ENCODE data around the gene MLLT10.
"Not testable (repeated sequence)": the region's sequence is repeated elsewhere in the genome, so short reads cannot be mapped to it uniquely, and the experiment has no call there.

Gene MLLT10

DNA sequence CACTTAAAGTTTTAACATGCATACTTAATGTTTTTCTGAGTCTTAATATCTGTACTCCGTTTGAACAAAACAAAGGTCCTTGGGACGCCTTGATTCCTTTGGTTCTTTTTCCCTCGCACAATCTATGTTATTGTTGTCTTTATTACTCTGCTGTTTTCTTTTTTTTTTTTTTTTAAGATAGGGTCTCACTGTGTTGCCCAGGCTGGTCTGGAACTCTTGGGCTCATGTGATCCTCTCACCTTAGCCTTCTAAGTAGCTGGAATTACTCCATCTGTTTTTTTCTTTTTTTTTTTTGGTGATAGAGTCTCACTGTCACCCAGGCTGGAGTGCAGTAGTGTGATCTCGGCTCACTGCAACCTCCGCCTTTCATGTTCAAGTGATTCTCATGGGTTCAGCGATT lies 13.2 kb downstream of the MLLT10 start:
- Histone ChIP-seq H3K4me2 (ENCODE audit: low read length, poor library complexity, severe bottlenecking) (no peak overlapping the region), H3K4me3 (ENCODE audit: insufficient read depth in 1 of 2, low read depth in 1 of 2, low read length in 2 of 2) (no peak overlapping the region), H3K36me3 (ENCODE audit: control insufficient read depth in 1 of 2, insufficient read depth in 2 of 2, low read depth in 1 of 2, low read length in 2 of 2) (peaks cover 38 to 85% of the 10 kb centered on the region in 2 experiments), H3K23ac (ENCODE audit: low read length in 2 of 2) (no peak overlapping the region), H3K9me3 (ENCODE audit: control insufficient read depth, low read length) (no peaks in the 10 kb centered on the region), H2AK5ac (ENCODE audit: low read length, severe bottlenecking) (no peak overlapping the region), H4K8ac (ENCODE audit: low read length) (no peak overlapping the region), H2BK15ac (ENCODE audit: low read depth, poor library complexity, severe bottlenecking) (no peak overlapping the region), H3K79me1 (replicated peaks; ENCODE audit: low read length, poor library complexity, severe bottlenecking) (peaks cover 16% of the 10 kb centered on the region), H3K18ac (ENCODE audit: low read depth in 1 of 2, low read length in 2 of 2) (no peak overlapping the region), H3K27ac (ENCODE audit: low read length, poor library complexity, severe bottlenecking) (no peak overlapping the region), H3K14ac (ENCODE audit: low read length in 2 of 2) (no peak overlapping the region), H3K9ac (ENCODE audit: low read length) (no peak overlapping the region), H3K4me1 (ENCODE audit: control insufficient read depth, insufficient read depth, low read depth, low read length) (peaks cover 5% of the 10 kb centered on the region), H2AFZ (ENCODE audit: low read depth, low read length) (no peak overlapping the region), H2BK120ac (ENCODE audit: low read depth, low read length) (no peak overlapping the region), H3K4ac (ENCODE audit: low read depth in 1 of 2, low read length in 2 of 2) (no peak overlapping the region), H4K91ac (ENCODE audit: low read length) (no peak overlapping the region), H3K27me3 (ENCODE audit: control insufficient read depth in 1 of 2, insufficient read depth in 1 of 2, low read length in 2 of 2) (no peaks in the 10 kb centered on the region), H2BK5ac (ENCODE audit: low read depth, low read length, poor library complexity, severe bottlenecking) (no peak overlapping the region), H2BK12ac (ENCODE audit: low read length in 2 of 2) (no peak overlapping the region)
- 100% methylated on average over 5 of the region's 6 CpGs for WGBS
- no peak for DNase-seq

DNA sequence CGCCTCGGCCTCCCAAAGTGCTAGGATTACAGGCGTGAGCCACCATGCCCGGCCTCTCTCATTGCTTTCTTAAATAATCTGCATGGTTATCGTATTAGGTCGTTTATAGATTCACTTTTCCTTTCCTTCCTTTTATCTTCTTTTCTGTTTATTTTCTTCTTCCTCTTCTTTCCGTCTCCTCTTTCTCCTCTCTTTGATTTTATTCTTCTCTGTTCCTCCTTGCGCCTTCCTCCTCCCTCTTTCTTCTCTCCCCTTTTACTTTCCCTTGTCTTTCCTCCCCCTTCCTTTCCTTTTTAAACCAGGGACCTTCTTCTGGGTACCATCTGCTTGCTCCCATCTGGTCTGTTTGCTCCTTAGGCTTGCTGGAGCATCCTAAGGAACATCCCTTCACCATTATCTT lies 18.6 kb downstream of the MLLT10 start:
- Histone ChIP-seq H2BK5ac (ENCODE audit: low read depth, low read length, poor library complexity, severe bottlenecking) (no peak overlapping the region), H2BK120ac (ENCODE audit: low read depth, low read length) (no peak overlapping the region), H3K36me3 (ENCODE audit: control insufficient read depth in 1 of 2, insufficient read depth in 2 of 2, low read depth in 1 of 2, low read length in 2 of 2) (peaks cover 36 to 78% of the 10 kb centered on the region in 2 experiments), H2BK12ac (ENCODE audit: low read length in 2 of 2) (no peak overlapping the region), H3K14ac (ENCODE audit: low read length in 2 of 2) (no peak overlapping the region), H3K18ac (ENCODE audit: low read depth in 1 of 2, low read length in 2 of 2) (no peak overlapping the region), H3K23ac (ENCODE audit: low read length in 2 of 2) (no peak overlapping the region), H3K4ac (ENCODE audit: low read depth in 1 of 2, low read length in 2 of 2) (no peak overlapping the region), H4K8ac (ENCODE audit: low read length) (no peak overlapping the region), H3K27me3 (ENCODE audit: control insufficient read depth in 1 of 2, insufficient read depth in 1 of 2, low read length in 2 of 2) (no peaks in the 10 kb centered on the region), H4K91ac (ENCODE audit: low read length) (no peak overlapping the region), H3K79me1 (replicated peaks; ENCODE audit: low read length, poor library complexity, severe bottlenecking) (peaks cover 11% of the 10 kb centered on the region), H3K27ac (ENCODE audit: low read length, poor library complexity, severe bottlenecking) (no peak overlapping the region), H3K9ac (ENCODE audit: low read length) (no peak overlapping the region), H3K4me2 (ENCODE audit: low read length, poor library complexity, severe bottlenecking) (no peak overlapping the region), H3K9me3 (ENCODE audit: control insufficient read depth, low read length) (no peaks in the 10 kb centered on the region), H3K4me1 (ENCODE audit: control insufficient read depth, insufficient read depth, low read depth, low read length) (peaks cover 5% of the 10 kb centered on the region), H2AK5ac (ENCODE audit: low read length, severe bottlenecking) (no peak overlapping the region), H2BK15ac (ENCODE audit: low read depth, poor library complexity, severe bottlenecking) (no peak overlapping the region), H2AFZ (ENCODE audit: low read depth, low read length) (no peak overlapping the region), H3K4me3 (ENCODE audit: insufficient read depth in 1 of 2, low read depth in 1 of 2, low read length in 2 of 2) (no peak overlapping the region)
- WGBS: 94% methylated on average over 8 of the region's 8 CpGs
- no peak for DNase-seq

DNA sequence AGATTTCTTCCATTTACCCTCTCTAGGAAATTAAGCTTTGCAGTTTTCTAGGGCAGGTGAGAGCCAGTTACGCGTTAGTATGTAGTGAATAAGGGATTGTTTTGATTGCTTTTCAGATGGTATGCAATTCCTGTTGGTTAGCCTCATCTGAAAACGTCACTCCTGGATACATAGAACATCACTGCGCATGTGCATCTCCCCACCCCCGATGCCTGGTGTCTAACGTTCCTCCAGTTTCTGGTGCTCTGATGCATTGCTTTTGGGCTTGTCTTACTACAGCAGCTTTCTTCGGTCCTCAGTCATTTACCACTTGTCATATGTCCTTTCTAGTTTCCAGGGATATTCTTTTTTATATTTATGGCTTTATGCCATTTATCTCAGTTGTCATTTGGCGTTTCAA lies 22.5 kb downstream of the MLLT10 start:
- Histone ChIP-seq H3K4me3 (ENCODE audit: insufficient read depth in 1 of 2, low read depth in 1 of 2, low read length in 2 of 2) (no peak overlapping the region), H2BK5ac (ENCODE audit: low read depth, low read length, poor library complexity, severe bottlenecking) (no peak overlapping the region), H4K8ac (ENCODE audit: low read length) (no peak overlapping the region), H2AK5ac (ENCODE audit: low read length, severe bottlenecking) (no peak overlapping the region), H3K4me1 (ENCODE audit: control insufficient read depth, insufficient read depth, low read depth, low read length) (peaks cover 3% of the 10 kb centered on the region), H3K23ac (ENCODE audit: low read length in 2 of 2) (no peak overlapping the region), H2BK120ac (ENCODE audit: low read depth, low read length) (no peak overlapping the region), H3K9me3 (ENCODE audit: control insufficient read depth, low read length) (no peaks in the 10 kb centered on the region), H3K27ac (ENCODE audit: low read length, poor library complexity, severe bottlenecking) (no peak overlapping the region), H3K36me3 (ENCODE audit: control insufficient read depth in 1 of 2, insufficient read depth in 2 of 2, low read depth in 1 of 2, low read length in 2 of 2) (peaks cover 41 to 78% of the 10 kb centered on the region in 2 experiments), H3K18ac (ENCODE audit: low read depth in 1 of 2, low read length in 2 of 2) (no peak overlapping the region), H2BK12ac (ENCODE audit: low read length in 2 of 2) (no peak overlapping the region), H3K79me1 (replicated peaks; ENCODE audit: low read length, poor library complexity, severe bottlenecking) (peaks cover 12% of the 10 kb centered on the region), H4K91ac (ENCODE audit: low read length) (no peak overlapping the region), H3K27me3 (ENCODE audit: control insufficient read depth in 1 of 2, insufficient read depth in 1 of 2, low read length in 2 of 2) (no peaks in the 10 kb centered on the region), H2BK15ac (ENCODE audit: low read depth, poor library complexity, severe bottlenecking) (no peak overlapping the region), H3K4me2 (ENCODE audit: low read length, poor library complexity, severe bottlenecking) (no peak overlapping the region), H2AFZ (ENCODE audit: low read depth, low read length) (no peak overlapping the region), H3K4ac (ENCODE audit: low read depth in 1 of 2, low read length in 2 of 2) (no peak overlapping the region), H3K9ac (ENCODE audit: low read length) (no peak overlapping the region), H3K14ac (ENCODE audit: low read length in 2 of 2) (no peak overlapping the region)
- DNase-seq: no peak
- 92% methylated on average over 6 of the region's 8 CpGs for WGBS

DNA sequence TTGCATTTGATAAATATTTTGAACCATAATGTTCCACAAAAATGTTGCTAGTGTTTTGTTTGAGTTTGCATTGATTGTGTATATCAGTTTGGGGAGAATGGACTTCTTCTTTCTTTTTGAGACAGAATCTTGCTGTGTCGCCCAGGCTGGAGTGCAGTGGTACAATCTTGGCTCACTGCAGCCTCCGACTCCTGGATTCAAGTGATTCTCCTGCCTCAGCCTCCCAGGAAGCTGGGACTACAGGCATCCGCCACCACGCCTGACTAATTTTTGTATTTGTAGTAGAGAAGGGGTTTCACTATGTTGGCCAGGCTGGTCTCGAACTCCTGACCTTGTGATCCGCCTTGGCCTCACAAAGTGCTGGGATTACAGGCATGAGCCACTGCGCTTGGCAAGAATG lies 25.0 kb downstream of the MLLT10 start:
- peaks cover 32 to 58% of the 10 kb centered on the region in 2 experiments for H3K36me3 ChIP-seq (ENCODE audit: control insufficient read depth in 1 of 2, insufficient read depth in 2 of 2, low read depth in 1 of 2, low read length in 2 of 2)
- H4K8ac ChIP-seq (ENCODE audit: low read length); H2BK12ac ChIP-seq (ENCODE audit: low read length in 2 of 2); H3K9me3 ChIP-seq (ENCODE audit: control insufficient read depth, low read length); H3K27ac ChIP-seq (ENCODE audit: low read length, poor library complexity, severe bottlenecking); H2BK15ac ChIP-seq (ENCODE audit: low read depth, poor library complexity, severe bottlenecking); H3K4me2 ChIP-seq (ENCODE audit: low read length, poor library complexity, severe bottlenecking); H3K23ac ChIP-seq (ENCODE audit: low read length in 2 of 2); H3K9ac ChIP-seq (ENCODE audit: low read length); H2BK120ac ChIP-seq (ENCODE audit: low read depth, low read length); H3K4me3 ChIP-seq (ENCODE audit: insufficient read depth in 1 of 2, low read depth in 1 of 2, low read length in 2 of 2); H2AFZ ChIP-seq (ENCODE audit: low read depth, low read length); H3K4ac ChIP-seq (ENCODE audit: low read depth in 1 of 2, low read length in 2 of 2); H3K4me1 ChIP-seq (ENCODE audit: control insufficient read depth, insufficient read depth, low read depth, low read length); H3K14ac ChIP-seq (ENCODE audit: low read length in 2 of 2); H3K27me3 ChIP-seq (ENCODE audit: control insufficient read depth in 1 of 2, insufficient read depth in 1 of 2, low read length in 2 of 2); H2AK5ac ChIP-seq (ENCODE audit: low read length, severe bottlenecking); H2BK5ac ChIP-seq (ENCODE audit: low read depth, low read length, poor library complexity, severe bottlenecking); H3K18ac ChIP-seq (ENCODE audit: low read depth in 1 of 2, low read length in 2 of 2); H4K91ac ChIP-seq (ENCODE audit: low read length); DNase-seq; H3K79me1 ChIP-seq (replicated peaks; ENCODE audit: low read length, poor library complexity, severe bottlenecking): not testable (repeated sequence)
- WGBS: 99% methylated on average over 6 of the region's 7 CpGs
